GM13976 (cell line): ENCODE data around the gene TNIP2.

Experiments used
- DNase-seq: peaks from one replicate; pipeline ENCODE4 v3.0.0; 2012; ENCODE audit warnings: low spot score
- CTCF ChIP-seq: IDR thresholded peaks from 2 replicates; pipeline ENCODE4 v1.5.1; 2012; ENCODE audit warnings: borderline replicate concordance, mild to moderate bottlenecking; ENCODE audit not compliant: insufficient read depth; ENCODE audit errors: extremely low read depth, missing control alignments, control extremely low read depth
- in situ Hi-C: fragments of 300-500 bp; cut with MboI; formaldehyde crosslinking; loops from one replicate; pipeline ENCODE4 v1.12.0; 2022; ENCODE audit warnings: low sequenced_read_pairs, mixed read lengths, inconsistent platforms; ENCODE audit not compliant: unreplicated experiment

The TNIP2 gene

GRCh38 chr4:2723751-2724150 is 32.4 kb downstream of the TNIP2 start:
- no peak for TF ChIP-seq CTCF
- in situ Hi-C loops, result no loop called here
- no peak for DNase-seq

GRCh38 chr4:2722033-2722432 is 34.1 kb downstream of the TNIP2 start:
- no peak for DNase-seq
- no peak for TF ChIP-seq CTCF
- in situ Hi-C loops, result no loop called here

GRCh38 chr4:2721586-2721985 is 34.5 kb downstream of the TNIP2 start:
- DNase-seq, result no peak
- in situ Hi-C loops, result no loop called here
- no peak for TF ChIP-seq CTCF

- TF ChIP-seq CTCF, result no peak
- in situ Hi-C loops, result no loop called here
- no peak for DNase-seq
Observed at GRCh38 chr4:2716236-2716635, 39.9 kb downstream of the TNIP2 start.

- TF ChIP-seq CTCF, result no peak
- in situ Hi-C loops, result no loop called here
- no peak for DNase-seq
Observed at GRCh38 chr4:2715426-2715825, 40.7 kb downstream of the TNIP2 start.

- in situ Hi-C loops, result no loop called here
- no peak for DNase-seq
- no peak for TF ChIP-seq CTCF
Observed at GRCh38 chr4:2714918-2715317, 41.2 kb downstream of the TNIP2 start.
